ENCODE measurements around the gene CIROP. TPM values are rescaled to one million over a fixed set of nuclear protein-coding genes. Genes with fewer than 3 reads are reported as not detected.
A peak's percentile ranks its signal among the peaks of the same experiment; 100 is the strongest.

The CIROP gene
- total and polyA plus RNA-seq, 9 of the 15 experiments (the other 6 are each of a cell fraction or from before 2014, with no cell fraction given) = not detected

GRCh38 chr14:23120541-23121251, 15.9 kb upstream of the CIROP start (continued):
- TF ChIP-seq SNAPC5 (CRISPR knock-in tag; IDR thresholded peaks at IDR 0.05) (no peak), ZNF551 (CRISPR knock-in tag; IDR thresholded peaks at IDR 0.05) (no peak), HCFC1 (IDR thresholded peaks at IDR 0.05; ENCODE audit: low read depth, low read length) (peak; percentile 45; the same call in 1 of the 2 replicates), BHLHE40 (IDR thresholded peaks at IDR 0.05; ENCODE audit: low read length) (no peak; the same call in 1 of the 2 replicates), ASH1L (IDR thresholded peaks at IDR 0.05; ENCODE audit: borderline replicate concordance, low read depth, partially characterized antibody) (no peak), ZNF592 (IDR thresholded peaks at IDR 0.05) (peak; percentile 83), ZNF445 (CRISPR knock-in tag; IDR thresholded peaks at IDR 0.05; ENCODE audit: low read depth) (no peak), MCM7 (IDR thresholded peaks at IDR 0.05) (no peak), HNRNPLL (IDR thresholded peaks at IDR 0.05; ENCODE audit: low read depth, low read length, poor library complexity, severe bottlenecking) (no peak), KLF10 (CRISPR knock-in tag; IDR thresholded peaks at IDR 0.05) (no peak), ZNF316 (IDR thresholded peaks at IDR 0.05) (no peak), SUPT5H (IDR thresholded peaks at IDR 0.05) (no peak), ZZZ3 (IDR thresholded peaks at IDR 0.05) (no peak), U2AF1 (optimal IDR thresholded peaks at IDR 0.05; ENCODE audit: low read depth, low read length) (no peak), ZBTB8A (IDR thresholded peaks at IDR 0.05; ENCODE audit: partially characterized antibody) (no peak), ZNF511 (CRISPR knock-in tag; IDR thresholded peaks at IDR 0.05) (no peak), EZH2 (IDR thresholded peaks at IDR 0.05; ENCODE audit: borderline replicate concordance, low read depth, low read length) (no peak), ILK (tag; IDR thresholded peaks at IDR 0.05; ENCODE audit: borderline replicate concordance, low read depth) (no peak)
- TF ChIP-seq, protein P1, sequence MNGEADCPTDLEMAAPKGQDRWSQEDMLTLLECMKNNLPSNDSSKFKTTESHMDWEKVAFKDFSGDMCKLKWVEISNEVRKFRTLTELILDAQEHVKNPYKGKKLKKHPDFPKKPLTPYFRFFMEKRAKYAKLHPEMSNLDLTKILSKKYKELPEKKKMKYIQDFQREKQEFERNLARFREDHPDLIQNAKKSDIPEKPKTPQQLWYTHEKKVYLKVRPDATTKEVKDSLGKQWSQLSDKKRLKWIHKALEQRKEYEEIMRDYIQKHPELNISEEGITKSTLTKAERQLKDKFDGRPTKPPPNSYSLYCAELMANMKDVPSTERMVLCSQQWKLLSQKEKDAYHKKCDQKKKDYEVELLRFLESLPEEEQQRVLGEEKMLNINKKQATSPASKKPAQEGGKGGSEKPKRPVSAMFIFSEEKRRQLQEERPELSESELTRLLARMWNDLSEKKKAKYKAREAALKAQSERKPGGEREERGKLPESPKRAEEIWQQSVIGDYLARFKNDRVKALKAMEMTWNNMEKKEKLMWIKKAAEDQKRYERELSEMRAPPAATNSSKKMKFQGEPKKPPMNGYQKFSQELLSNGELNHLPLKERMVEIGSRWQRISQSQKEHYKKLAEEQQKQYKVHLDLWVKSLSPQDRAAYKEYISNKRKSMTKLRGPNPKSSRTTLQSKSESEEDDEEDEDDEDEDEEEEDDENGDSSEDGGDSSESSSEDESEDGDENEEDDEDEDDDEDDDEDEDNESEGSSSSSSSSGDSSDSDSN (IDR thresholded peaks at IDR 0.05; ENCODE audit: borderline replicate concordance in 1 of 2, low read depth in 2 of 2, low read length in 2 of 2) = 0 out of 4 replicates have a peak, but pooled peaks of 1 of the 2 experiments have one; percentile 53
- TF ChIP-seq, protein P2, sequence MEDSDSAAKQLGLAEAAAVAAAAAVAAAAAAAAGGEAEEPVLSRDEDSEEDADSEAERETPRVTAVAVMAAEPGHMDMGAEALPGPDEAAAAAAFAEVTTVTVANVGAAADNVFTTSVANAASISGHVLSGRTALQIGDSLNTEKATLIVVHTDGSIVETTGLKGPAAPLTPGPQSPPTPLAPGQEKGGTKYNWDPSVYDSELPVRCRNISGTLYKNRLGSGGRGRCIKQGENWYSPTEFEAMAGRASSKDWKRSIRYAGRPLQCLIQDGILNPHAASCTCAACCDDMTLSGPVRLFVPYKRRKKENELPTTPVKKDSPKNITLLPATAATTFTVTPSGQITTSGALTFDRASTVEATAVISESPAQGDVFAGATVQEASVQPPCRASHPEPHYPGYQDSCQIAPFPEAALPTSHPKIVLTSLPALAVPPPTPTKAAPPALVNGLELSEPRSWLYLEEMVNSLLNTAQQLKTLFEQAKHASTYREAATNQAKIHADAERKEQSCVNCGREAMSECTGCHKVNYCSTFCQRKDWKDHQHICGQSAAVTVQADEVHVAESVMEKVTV (CRISPR knock-in tag; IDR thresholded peaks at IDR 0.05) = peak; percentile 100

All from K562 (cell line).